CD4-positive, CD25-positive, alpha-beta regulatory T cell (primary cell): ENCODE data around the gene CCS. TPM values are rescaled to one million over a fixed set of nuclear protein-coding genes. Genes with fewer than 3 reads are reported as not detected.
"Not testable (repeated sequence)": the region's sequence is repeated elsewhere in the genome, so short reads cannot be mapped to it uniquely, and the experiment has no call there.

ENCODE experiments used
- ATAC-seq, 2 donors: fragments of 150-1000 bp; cut with Tn5 transposase; one replicate each; pipeline ENCODE4 v1.10.0; 2021; ENCODE audit warnings: low read depth in 2 of 2, moderate number of reproducible peaks in 2 of 2, moderate library complexity in 1 of 2
- DNase-seq, 3 donors: peaks; one replicate each; pipeline versions ENCODE4 v3.0.0 to v3.0.0-alpha.2; 2012 to 2022; ENCODE audit warnings: mixed read lengths in 1 of 3
- H3K27ac ChIP-seq: one replicate; pipeline ENCODE4 v1.7.0; 2013; ENCODE audit warnings: mild to moderate bottlenecking, low read length; ENCODE audit not compliant: insufficient read depth, poor library complexity, severe bottlenecking
- H3K27me3 ChIP-seq: one replicate; pipeline ENCODE4 v1.7.0; 2013; ENCODE audit warnings: low read length; ENCODE audit not compliant: control insufficient read depth, insufficient read depth
- H3K36me3 ChIP-seq: one replicate; pipeline ENCODE4 v1.7.0; 2013; ENCODE audit warnings: mild to moderate bottlenecking, low read length, moderate library complexity; ENCODE audit not compliant: control insufficient read depth, insufficient read depth
- H3K4me1 ChIP-seq: 2 replicates; pipeline ENCODE4 v1.7.0; 2013; ENCODE audit warnings: mild to moderate bottlenecking, low read length; ENCODE audit not compliant: insufficient read depth, control insufficient read depth, poor library complexity, severe bottlenecking
- H3K4me3 ChIP-seq: one replicate; pipeline ENCODE4 v1.7.0; 2013; ENCODE audit warnings: low read depth, mild to moderate bottlenecking, low read length, moderate library complexity
- H3K9me3 ChIP-seq, 2 experiments: 1 replicate in 1 of 2; 2 replicates in 1 of 2; pipeline ENCODE4 v1.7.0; 2013; ENCODE audit warnings: low read length in 2 of 2, mild to moderate bottlenecking in 1 of 2, moderate library complexity in 1 of 2; ENCODE audit not compliant: control insufficient read depth in 2 of 2
- H3K27ac Mint-ChIP-seq, 3 donors: one replicate each; pipeline ENCODE4 v1.8.0; 2020 to 2022; ENCODE audit warnings: mild to moderate bottlenecking in 3 of 3, mixed read lengths in 3 of 3, moderate library complexity in 2 of 3
- H3K27me3 Mint-ChIP-seq: one replicate; pipeline ENCODE4 v1.8.0; 2022; ENCODE audit warnings: mild to moderate bottlenecking, mixed read lengths
- H3K36me3 Mint-ChIP-seq: one replicate; pipeline ENCODE4 v1.8.0; 2020; ENCODE audit warnings: mixed read lengths
- H3K4me1 Mint-ChIP-seq, 4 donors: one replicate each; pipeline ENCODE4 v1.8.0; 2020 to 2022; ENCODE audit warnings: mixed read lengths in 4 of 4, mild to moderate bottlenecking in 1 of 4
- H3K4me3 Mint-ChIP-seq, 4 donors: one replicate each; pipeline ENCODE4 v1.8.0; 2020 to 2022; ENCODE audit warnings: mild to moderate bottlenecking in 4 of 4, mixed read lengths in 4 of 4, moderate library complexity in 3 of 4
- H3K9me3 Mint-ChIP-seq, 7 donors: one replicate each; pipeline ENCODE4 v1.8.0; 2020 to 2022; ENCODE audit warnings: mixed read lengths in 7 of 7, mild to moderate bottlenecking in 3 of 7, moderate library complexity in 2 of 7
- polyA plus RNA-seq, 4 donors: library from polyadenylated mRNA; unstranded; fragments of 300-500 nt; fragmentation: Illumina TruSeq; gene quantifications; one replicate each; pipeline ENCODE4 v1.2.3, GENCODE V29; 2021
- total RNA-seq: library from RNA; stranded (reverse); gene quantifications from one replicate; pipeline ENCODE4 v1.2.3, GENCODE V29; 2022

CCS gene
- total and polyA plus RNA-seq, 5 donors from 2014 or later, result 31.0 to 37.8 (median 34.2) TPM

DNA sequence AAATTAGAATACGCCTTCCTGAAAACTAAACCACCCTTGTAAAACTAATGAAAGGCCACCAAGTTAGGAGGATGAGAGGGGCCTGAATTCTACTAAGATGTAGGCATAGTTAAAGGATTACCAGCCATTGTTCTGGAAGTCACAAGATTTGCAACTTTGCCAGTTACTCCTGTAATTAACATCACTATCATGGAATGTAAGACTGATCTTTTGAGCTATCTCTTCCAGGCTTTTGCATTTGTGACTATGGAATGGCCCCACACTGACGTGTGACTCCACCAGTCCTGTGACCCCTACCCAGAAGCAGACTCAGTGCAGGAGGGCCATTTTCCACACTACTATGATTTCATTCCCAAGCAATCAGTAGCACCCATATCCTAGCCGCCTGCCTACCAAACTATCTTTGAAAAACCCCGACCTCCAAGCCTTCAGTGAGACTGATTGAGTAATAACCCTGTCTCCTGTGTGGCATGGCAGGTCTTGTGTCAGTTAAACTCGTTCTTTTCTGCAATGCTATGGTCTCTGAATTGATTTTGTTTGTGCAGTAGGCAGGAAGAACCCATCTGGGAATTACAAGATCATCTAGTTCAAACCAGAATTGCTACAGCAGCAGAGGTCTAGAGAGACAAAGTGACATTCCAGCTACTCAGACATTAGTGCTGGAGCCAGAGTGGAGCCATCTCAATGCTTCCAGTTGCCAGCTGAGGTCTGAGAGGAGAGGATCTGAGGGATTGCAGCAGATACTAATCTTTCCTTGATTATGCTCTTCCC, 22.7 kb upstream of the CCS start:
- Mint-ChIP-seq H3K27ac (peak overlapping the region in 1 of 3 donors; percentile 23), H3K4me1 (peaks cover 0 to 13% (median 1%) of the 10 kb centered on the region in 4 donors), H3K4me3 (peak overlapping the region in 3 of 4 donors; percentile 5 to 50 (median 20)), H3K9me3 (peaks cover 0 to 3% (median 0%) of the 10 kb centered on the region in 7 donors), H3K36me3 (no peaks in the 10 kb centered on the region), H3K27me3 (peaks cover 31% of the 10 kb centered on the region)
- no peak overlapping the region for H3K4me3 ChIP-seq
- no peaks in the 10 kb centered on the region for H3K27me3 ChIP-seq
- H3K4me1 ChIP-seq, result peaks cover 12% of the 10 kb centered on the region
- DNase-seq (no peak), ATAC-seq (no peak)
- H3K36me3 ChIP-seq, result no peaks in the 10 kb centered on the region
- H3K27ac ChIP-seq, result no peak overlapping the region
- no peaks in the 10 kb centered on the region for H3K9me3 ChIP-seq

GRCh38 chr11:66570850-66571180, 22.2 kb upstream of the CCS start:
- peak overlapping the region in 1 of 3 donors; percentile 23 for H3K27ac Mint-ChIP-seq
- Histone ChIP-seq H3K27ac (no peak overlapping the region), H3K36me3 (no peaks in the 10 kb centered on the region), H3K4me3 (no peak overlapping the region), H3K9me3 (no peaks in the 10 kb centered on the region), H3K4me1 (peaks cover 12% of the 10 kb centered on the region), H3K27me3 (no peaks in the 10 kb centered on the region)
- ATAC-seq, result no peak
- H3K9me3 Mint-ChIP-seq, result peaks cover 0 to 4% (median 0%) of the 10 kb centered on the region in 7 donors
- H3K27me3 Mint-ChIP-seq, result peaks cover 37% of the 10 kb centered on the region
- H3K4me1 Mint-ChIP-seq, result peaks cover 0 to 13% (median 1%) of the 10 kb centered on the region in 4 donors
- no peaks in the 10 kb centered on the region for H3K36me3 Mint-ChIP-seq
- H3K4me3 Mint-ChIP-seq, result no peak overlapping the region
- no peak for DNase-seq

GRCh38 chr11:66579017-66579606, 13.9 kb upstream of the CCS start:
- H3K27ac Mint-ChIP-seq, result peak overlapping the region in 1 of 3 donors; percentile 52
- Histone ChIP-seq H3K36me3 (no peaks in the 10 kb centered on the region), H3K27me3 (no peaks in the 10 kb centered on the region), H3K4me3 (no peak overlapping the region), H3K27ac (no peak overlapping the region), H3K4me1 (peaks cover 4% of the 10 kb centered on the region), H3K9me3 (peaks cover 0 to 10% of the 10 kb centered on the region in 2 experiments)
- ATAC-seq, result peak; percentile 57 to 60
- H3K36me3 Mint-ChIP-seq, result no peaks in the 10 kb centered on the region
- peaks cover 0 to 8% (median 0%) of the 10 kb centered on the region in 7 donors for H3K9me3 Mint-ChIP-seq
- H3K27me3 Mint-ChIP-seq, result peaks cover 39% of the 10 kb centered on the region
- peaks cover 0 to 8% (median 0%) of the 10 kb centered on the region in 4 donors for H3K4me1 Mint-ChIP-seq
- no peak overlapping the region for H3K4me3 Mint-ChIP-seq
- DNase-seq, result peak; percentile 53 to 64 (median 63)

GRCh38 chr11:66580803-66581202, 12.2 kb upstream of the CCS start:
- DNase-seq (no peak), ATAC-seq (no peak)
- no peak overlapping the region for H3K4me3 Mint-ChIP-seq
- no peak overlapping the region for H3K4me3 ChIP-seq
- H3K9me3 Mint-ChIP-seq, result peaks cover 0 to 8% (median 0%) of the 10 kb centered on the region in 7 donors
- peaks cover 0 to 10% of the 10 kb centered on the region in 2 experiments for H3K9me3 ChIP-seq
- H3K27me3 ChIP-seq, result no peaks in the 10 kb centered on the region
- H3K4me1 ChIP-seq, result peaks cover 4% of the 10 kb centered on the region
- no peaks in the 10 kb centered on the region for H3K36me3 Mint-ChIP-seq
- H3K4me1 Mint-ChIP-seq, result peaks cover 0 to 8% (median 0%) of the 10 kb centered on the region in 4 donors
- H3K27ac Mint-ChIP-seq, result no peak overlapping the region
- peaks cover 22% of the 10 kb centered on the region for H3K27me3 Mint-ChIP-seq
- H3K27ac ChIP-seq, result no peak overlapping the region
- no peaks in the 10 kb centered on the region for H3K36me3 ChIP-seq

DNA sequence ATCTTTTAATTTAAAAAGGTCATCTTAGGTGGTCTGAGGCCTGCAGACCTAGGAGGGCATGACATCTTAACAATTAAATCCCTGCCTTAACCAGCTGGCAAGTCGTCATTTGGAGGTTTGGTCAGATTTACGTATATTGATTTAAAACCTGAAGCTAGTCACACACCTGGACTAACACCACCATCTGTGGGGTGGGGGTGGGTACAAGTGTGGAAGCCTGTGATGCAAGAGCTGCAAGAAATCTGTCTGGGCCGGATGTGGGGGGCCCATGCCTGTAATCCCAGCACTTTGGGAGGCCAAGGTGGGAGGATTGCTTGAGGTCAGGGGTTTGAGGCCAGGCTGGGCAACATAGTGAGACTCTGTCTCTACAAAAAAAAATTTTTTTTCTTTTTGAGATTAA, 11.7 kb upstream of the CCS start:
- Histone ChIP-seq H3K36me3 (no peaks in the 10 kb centered on the region), H3K27ac (no peak overlapping the region), H3K9me3 (peaks cover 0 to 10% of the 10 kb centered on the region in 2 experiments), H3K4me3 (no peak overlapping the region), H3K27me3 (no peaks in the 10 kb centered on the region), H3K4me1 (peaks cover 4% of the 10 kb centered on the region)
- Mint-ChIP-seq H3K9me3 (peaks cover 0 to 8% (median 0%) of the 10 kb centered on the region in 7 donors), H3K27me3 (peaks cover 18% of the 10 kb centered on the region), H3K4me1 (peaks cover 0 to 8% (median 0%) of the 10 kb centered on the region in 4 donors), H3K27ac (no peak overlapping the region), H3K4me3 (no peak overlapping the region), H3K36me3 (no peaks in the 10 kb centered on the region)
- DNase-seq (no peak), ATAC-seq (no peak)

- DNase-seq, H3K4me1 ChIP-seq, H3K4me3 ChIP-seq, H3K9me3 Mint-ChIP-seq, H3K36me3 ChIP-seq, H3K4me1 Mint-ChIP-seq, H3K27ac Mint-ChIP-seq, H3K4me3 Mint-ChIP-seq, ATAC-seq, H3K9me3 ChIP-seq, H3K27ac ChIP-seq, H3K27me3 ChIP-seq, H3K36me3 Mint-ChIP-seq: not testable (repeated sequence)
- H3K27me3 Mint-ChIP-seq, result peaks cover 17% of the 10 kb centered on the region
Observed at GRCh38 chr11:66582565-66583147, 10.3 kb upstream of the CCS start.

GRCh38 chr11:66585447-66585846, 7.5 kb upstream of the CCS start:
- not testable (repeated sequence) for H3K4me3 ChIP-seq, H3K36me3 Mint-ChIP-seq, H3K27me3 Mint-ChIP-seq, H3K9me3 ChIP-seq, H3K27ac ChIP-seq, H3K4me1 Mint-ChIP-seq, H3K4me1 ChIP-seq, H3K27me3 ChIP-seq, H3K9me3 Mint-ChIP-seq, DNase-seq, H3K36me3 ChIP-seq, H3K27ac Mint-ChIP-seq, H3K4me3 Mint-ChIP-seq, ATAC-seq
